Uterus (tissue), 2 donors: ENCODE data around the gene FOXN1.

Experiments used
- POLR2A ChIP-seq, 2 donors: fragments of 450-650 bp; IDR thresholded peaks; one replicate each; pipeline ENCODE4 v1.6.1; 2016; ENCODE audit warnings: antibody characterized with exemption in 2 of 2, mild to moderate bottlenecking in 1 of 2, moderate library complexity in 1 of 2
- TF ChIP-seq, protein P1 (sequence below), 4 experiments: fragments of 200-600 bp in 2 of 4; fragments of 450-650 bp in 2 of 4; sonication (generic) in 2 of 4; IDR thresholded peaks; one replicate each; pipeline ENCODE4 v1.5.1; 2016 to 2019; ENCODE audit warnings: antibody characterized with exemption in 4 of 4, mild to moderate bottlenecking in 2 of 4, moderate library complexity in 1 of 4

DNA sequence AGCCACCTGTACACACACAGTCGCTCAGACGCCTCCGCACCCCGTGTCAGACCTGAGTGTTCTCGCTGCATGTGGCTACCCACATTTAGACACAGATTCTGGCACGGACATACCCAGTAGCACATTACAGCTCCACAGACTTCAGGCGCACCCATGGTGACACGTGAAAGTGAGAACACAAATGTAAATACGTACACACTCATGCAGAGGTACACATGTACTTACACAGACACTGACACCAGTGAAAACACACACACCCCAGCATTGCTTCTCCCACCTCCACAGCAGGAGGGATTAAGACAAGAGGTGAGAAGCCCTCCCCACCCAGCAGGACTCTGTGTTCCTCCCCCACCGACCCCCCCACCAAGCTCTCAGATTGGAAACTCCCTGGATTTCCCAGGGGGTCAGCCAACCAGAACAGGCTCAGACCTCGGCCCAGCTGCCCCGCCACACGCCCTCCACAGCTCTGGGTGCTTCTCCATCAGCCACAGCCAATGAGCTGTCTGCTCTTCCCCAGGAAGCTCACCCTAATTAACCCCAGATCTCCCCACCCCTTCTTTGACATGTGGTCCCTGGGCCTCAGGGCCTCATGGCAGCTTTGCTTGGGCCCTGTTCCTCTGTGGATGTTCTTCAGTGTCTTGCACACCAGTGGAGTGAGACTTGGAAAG is 5.3 kb upstream of the FOXN1 start:
- TF ChIP-seq, protein P1, sequence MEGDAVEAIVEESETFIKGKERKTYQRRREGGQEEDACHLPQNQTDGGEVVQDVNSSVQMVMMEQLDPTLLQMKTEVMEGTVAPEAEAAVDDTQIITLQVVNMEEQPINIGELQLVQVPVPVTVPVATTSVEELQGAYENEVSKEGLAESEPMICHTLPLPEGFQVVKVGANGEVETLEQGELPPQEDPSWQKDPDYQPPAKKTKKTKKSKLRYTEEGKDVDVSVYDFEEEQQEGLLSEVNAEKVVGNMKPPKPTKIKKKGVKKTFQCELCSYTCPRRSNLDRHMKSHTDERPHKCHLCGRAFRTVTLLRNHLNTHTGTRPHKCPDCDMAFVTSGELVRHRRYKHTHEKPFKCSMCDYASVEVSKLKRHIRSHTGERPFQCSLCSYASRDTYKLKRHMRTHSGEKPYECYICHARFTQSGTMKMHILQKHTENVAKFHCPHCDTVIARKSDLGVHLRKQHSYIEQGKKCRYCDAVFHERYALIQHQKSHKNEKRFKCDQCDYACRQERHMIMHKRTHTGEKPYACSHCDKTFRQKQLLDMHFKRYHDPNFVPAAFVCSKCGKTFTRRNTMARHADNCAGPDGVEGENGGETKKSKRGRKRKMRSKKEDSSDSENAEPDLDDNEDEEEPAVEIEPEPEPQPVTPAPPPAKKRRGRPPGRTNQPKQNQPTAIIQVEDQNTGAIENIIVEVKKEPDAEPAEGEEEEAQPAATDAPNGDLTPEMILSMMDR (IDR thresholded peaks at IDR 0.05) = no peak
- TF ChIP-seq POLR2A (IDR thresholded peaks at IDR 0.05) = no peak
